Heart left ventricle (tissue), 16 donors: Measurements from ENCODE around the gene PITPNM1. TPM values are rescaled to one million over a fixed set of nuclear protein-coding genes. Genes with fewer than 3 reads are reported as not detected.

Source experiments
- ATAC-seq, 4 donors: fragments of 200-7000 bp; cut with Tn5 transposase; one replicate each; pipeline ENCODE4 v1.9.1; 2020 to 2022; ENCODE audit warnings: moderate library complexity in 4 of 4, mild to moderate bottlenecking in 3 of 4, moderate number of reproducible peaks in 1 of 4
- DNase-seq, 5 donors: peaks; one replicate each; pipeline ENCODE4 v3.0.0-alpha.2; 2020
- H3K27ac ChIP-seq, 12 donors: fragments of 200-600 bp; sonication (generic) in 4 of 12; one replicate each; pipeline versions ENCODE4 v1.5.0 to v1.8.0; 2016 to 2022; ENCODE audit warnings: mild to moderate bottlenecking in 2 of 12
- H3K27me3 ChIP-seq, 9 donors: fragments of 200-600 bp; sonication (generic) in 2 of 9; one replicate each; pipeline versions ENCODE4 v1.5.1 to v1.8.0; 2016 to 2022; ENCODE audit warnings: mild to moderate bottlenecking in 3 of 9
- H3K36me3 ChIP-seq, 9 donors: fragments of 200-600 bp; sonication (generic) in 2 of 9; one replicate each; pipeline versions ENCODE4 v1.5.0 to v1.8.0; 2018 to 2022; ENCODE audit warnings: mild to moderate bottlenecking in 2 of 9
- H3K4me1 ChIP-seq, 12 donors: fragments of 200-600 bp; sonication (generic) in 4 of 12; one replicate each; pipeline versions ENCODE4 v1.5.0 to v1.8.0; 2016 to 2022; ENCODE audit warnings: mild to moderate bottlenecking in 3 of 12
- H3K4me3 ChIP-seq, 12 donors: fragments of 200-600 bp; sonication (generic) in 4 of 12; one replicate each; pipeline versions ENCODE4 v1.5.0 to v1.8.0; 2017 to 2022; ENCODE audit warnings: mild to moderate bottlenecking in 9 of 12, moderate library complexity in 4 of 12
- H3K9me3 ChIP-seq, 12 donors: fragments of 200-600 bp; sonication (generic) in 4 of 12; one replicate each; pipeline versions ENCODE4 v1.5.0 to v1.8.0; 2016 to 2022; ENCODE audit warnings: mild to moderate bottlenecking in 1 of 12
- POLR2A ChIP-seq, 2 donors: fragments of 450-650 bp; IDR thresholded peaks; one replicate each; pipeline ENCODE4 v1.6.1; 2017; ENCODE audit warnings: antibody characterized with exemption in 2 of 2, mild to moderate bottlenecking in 2 of 2, moderate library complexity in 2 of 2
- WGBS, 4 donors: extraction: QIAGEN DNeasy Blood & Tissue Kit in 2 of 4; methylation state at CpG; one replicate each; pipeline versions ENCODE4 v1.1.5 to v1.1.7; 2013 to 2018; 5-methylcytosine and 5-hydroxymethylcytosine counted together
- intact Hi-C, 10 donors: fragments of 100-400 bp; cut with DNase I; formaldehyde crosslinking; loops; one replicate each; pipeline versions ENCODE4 v1.11.1 to v1.14.2; 2022
- polyA plus RNA-seq, 2 donors: library from polyadenylated mRNA; stranded (reverse); fragments of 200-250 nt; gene quantifications; one replicate each; pipeline ENCODE4 v1.2.3, GENCODE V29; 2013
- total RNA-seq, 9 donors: library from RNA; depleted of rRNA in 2 of 9; stranded (reverse); fragments of >200 nt in 2 of 9; fragmentation: NEBNext Ultra II Directional in 3 of 9; extraction: Animal tissue kit (Norgen Biotek cat#: 25700) in 3 of 9; gene quantifications; one replicate each; pipeline versions ENCODE4 v1.1.0 to v1.2.4, GENCODE V29; 2016 to 2023
- TF ChIP-seq, protein P1 (sequence below), 12 donors: fragments of 200-600 bp; sonication (generic) in 4 of 12; IDR thresholded peaks; one replicate each; pipeline versions ENCODE4 v1.5.0 to v1.8.0; 2018 to 2022; ENCODE audit warnings: antibody characterized with exemption in 12 of 12, mild to moderate bottlenecking in 5 of 12
- donor health status: ischemic (EF 13 %, LVEDD 7.1; RV severe dilation, severe dysfunction).
- donor health status: healthy with polysubstance abuse.
- donor health status: DM: no; HTN: yes; CAD: no.
- donor health status: DM: no; HTN: no; CAD: no.
- donor health status: ischemic (EF 25% LVEDD 6.9; RV normal size, moderate dysfunction).
- donor health status: ischemic (EF 25% LVEDD 5.7; RV mildly dilated, moderate dysfunction).
- donor health status: healthy.
- donor health status: DM: yes; HTN: yes; CAD: no.
- donor health status: ischemic (EF 35%, LVEDD 5.7; RV mildly dilated, moderate dysfunction).
- donor health status: nonischemic (EF 11% LVEDD 7.7; RV severe dilation, severe dysfunction).
- donor health status: DM: yes; HTN: yes; CAD: no.
- donor health status: PGD.
- donor health status: ischemic (EF 29% LVEDD 5.4; RV normal size, mild dysfunction).
- donor health status: nonischemic (EF 23%, LVEDD 6.1; RV moderate dilation, normal function).

Gene PITPNM1
- total and polyA plus RNA-seq, 11 donors = 24.2 to 69.1 (median 34.3) TPM

DNA sequence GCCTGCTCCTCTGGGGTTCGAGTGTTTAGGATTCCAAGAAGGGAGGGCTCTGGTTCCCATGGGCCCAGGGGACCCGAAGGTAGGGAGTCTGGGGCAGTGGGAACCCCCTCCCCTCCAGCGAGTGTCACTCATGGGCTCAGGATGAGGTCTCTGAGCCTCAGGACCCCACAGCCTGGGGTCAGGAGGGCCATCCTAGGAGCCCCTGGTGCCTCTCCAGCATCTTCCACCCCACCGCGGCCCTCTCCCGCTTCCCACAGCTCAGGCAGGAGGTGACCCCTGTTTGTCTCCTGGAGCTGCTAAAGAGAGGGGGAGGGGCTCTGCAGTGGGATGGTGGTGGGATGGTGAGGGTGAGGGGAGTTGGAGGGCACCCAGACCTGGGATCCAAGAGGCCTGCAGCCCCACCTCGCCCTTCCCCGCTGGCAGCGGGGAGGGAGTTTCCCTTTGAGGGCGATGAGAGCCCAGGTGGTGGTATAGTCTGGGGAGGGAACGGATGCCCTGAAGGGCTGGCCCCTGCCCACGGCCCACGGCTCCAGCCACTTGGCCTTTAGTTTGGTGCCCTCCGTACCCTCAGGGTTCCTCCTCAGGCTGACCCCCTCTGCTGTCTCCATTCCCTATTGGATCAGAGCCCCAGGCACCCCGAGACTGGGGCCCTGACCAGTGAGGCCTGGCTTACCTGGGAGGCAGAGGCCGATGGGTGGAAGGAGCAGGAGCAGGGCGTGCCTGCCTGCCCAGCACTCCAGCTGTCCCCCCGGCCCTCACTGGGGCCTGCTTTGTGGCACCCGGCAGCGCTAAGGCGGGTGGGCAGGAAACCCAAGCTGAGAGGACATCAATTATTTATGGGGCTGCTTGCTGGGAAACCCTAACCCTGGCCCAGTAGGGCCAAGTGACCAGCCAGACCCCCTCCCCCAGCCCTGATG, 51.1 kb downstream of the PITPNM1 start:
- no peaks in the 10 kb centered on the region for H3K36me3 ChIP-seq
- intact Hi-C loops = no loop called here
- 88 to 95% (median 94%) methylated on average over 15 to 21 of the region's 21 CpGs for WGBS, 4 donors
- H3K4me1 ChIP-seq = peaks cover 0 to 29% (median 5%) of the 10 kb centered on the region in 12 donors
- no peaks in the 10 kb centered on the region for H3K9me3 ChIP-seq
- no peaks in the 10 kb centered on the region for H3K27me3 ChIP-seq
- H3K27ac ChIP-seq = no peak overlapping the region
- H3K4me3 ChIP-seq = no peak overlapping the region
- ATAC-seq = no peak
- TF ChIP-seq, protein P1, sequence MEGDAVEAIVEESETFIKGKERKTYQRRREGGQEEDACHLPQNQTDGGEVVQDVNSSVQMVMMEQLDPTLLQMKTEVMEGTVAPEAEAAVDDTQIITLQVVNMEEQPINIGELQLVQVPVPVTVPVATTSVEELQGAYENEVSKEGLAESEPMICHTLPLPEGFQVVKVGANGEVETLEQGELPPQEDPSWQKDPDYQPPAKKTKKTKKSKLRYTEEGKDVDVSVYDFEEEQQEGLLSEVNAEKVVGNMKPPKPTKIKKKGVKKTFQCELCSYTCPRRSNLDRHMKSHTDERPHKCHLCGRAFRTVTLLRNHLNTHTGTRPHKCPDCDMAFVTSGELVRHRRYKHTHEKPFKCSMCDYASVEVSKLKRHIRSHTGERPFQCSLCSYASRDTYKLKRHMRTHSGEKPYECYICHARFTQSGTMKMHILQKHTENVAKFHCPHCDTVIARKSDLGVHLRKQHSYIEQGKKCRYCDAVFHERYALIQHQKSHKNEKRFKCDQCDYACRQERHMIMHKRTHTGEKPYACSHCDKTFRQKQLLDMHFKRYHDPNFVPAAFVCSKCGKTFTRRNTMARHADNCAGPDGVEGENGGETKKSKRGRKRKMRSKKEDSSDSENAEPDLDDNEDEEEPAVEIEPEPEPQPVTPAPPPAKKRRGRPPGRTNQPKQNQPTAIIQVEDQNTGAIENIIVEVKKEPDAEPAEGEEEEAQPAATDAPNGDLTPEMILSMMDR (IDR thresholded peaks at IDR 0.05) = no peak
- TF ChIP-seq POLR2A (IDR thresholded peaks at IDR 0.05) = no peak
- no peak for DNase-seq

GRCh38 chr11:67452141-67452952, 52.8 kb downstream of the PITPNM1 start, which contains the start of gene GPR152:
GPR152 (minus strand) TSS chr11:67452729; CDS start chr11:67452724, 5 bp downstream.
- ATAC-seq = peak in 3 of 4 donors; percentile 42 to 68 (median 57)
- peak in 3 of 5 donors; percentile 47 to 80 (median 52) for DNase-seq
- 61 to 84% (median 69%) methylated on average over 21 to 33 of the region's 33 CpGs for WGBS, 4 donors
- no peaks in the 10 kb centered on the region for H3K36me3 ChIP-seq
- peak within 1 kb of the TSS in 11 of 12 donors; percentile 1 to 69 (median 27) for H3K27ac ChIP-seq
- no peak for TF ChIP-seq POLR2A (IDR thresholded peaks at IDR 0.05)
- TF ChIP-seq, protein P1 (IDR thresholded peaks at IDR 0.05) = peak in 4 of 12 donors; percentile 8 to 31 (median 22)
- peak within 1 kb of the TSS in 8 of 12 donors; percentile 15 to 33 (median 28) for H3K4me3 ChIP-seq
- H3K4me1 ChIP-seq = peaks cover 0 to 38% (median 5%) of the 10 kb centered on the region in 12 donors
- no peaks in the 10 kb centered on the region for H3K9me3 ChIP-seq
- intact Hi-C loops = no loop called here
- no peaks in the 10 kb centered on the region for H3K27me3 ChIP-seq

- DNase-seq (peak in 1 of 5 donors; percentile 21), ATAC-seq (no peak)
- no peaks in the 10 kb centered on the region for H3K9me3 ChIP-seq
- no peaks in the 10 kb centered on the region for H3K36me3 ChIP-seq
- 92 to 97% (median 94%) methylated on average over 13 to 14 of the region's 14 CpGs for WGBS, 4 donors
- no peak for TF ChIP-seq POLR2A (IDR thresholded peaks at IDR 0.05)
- TF ChIP-seq, protein P1 (IDR thresholded peaks at IDR 0.05) = no peak
- H3K27me3 ChIP-seq = no peaks in the 10 kb centered on the region
- no peak overlapping the region for H3K4me3 ChIP-seq
- H3K27ac ChIP-seq = peak overlapping the region in 8 of 12 donors; percentile 1 to 69 (median 41)
- H3K4me1 ChIP-seq = peaks cover 0 to 38% (median 5%) of the 10 kb centered on the region in 12 donors
- intact Hi-C loops = no loop called here
These were observed 53.5 kb downstream of the PITPNM1 start for GRCh38 chr11:67451658-67451976.
